ENCODE data around the gene RABAC1. TPM values are rescaled to one million over a fixed set of nuclear protein-coding genes. Genes with fewer than 3 reads are reported as not detected.

The RABAC1 gene
- total RNA-seq, 2 experiments from 2014 or later: 64.9 to 68.4 TPM

GRCh38 chr19:41932259-41932719, 26.8 kb downstream of the RABAC1 start:
- no peak overlapping the region for H3K27ac Mint-ChIP-seq
- H3K36me3 Mint-ChIP-seq: no peaks in the 10 kb centered on the region
- H3K27me3 Mint-ChIP-seq: peaks cover 1% of the 10 kb centered on the region
- CTCF ChIA-PET: interaction anchor here (1.4 kb wide), 1 partner anchor 45 kb away, joined by 3 read pairs; no protein-coding TSS in a partner anchor
- intact Hi-C loops (cut with micrococcal nuclease): no loop called here
- DNase-seq: no peak
- H3K9me3 Mint-ChIP-seq: no peaks in the 10 kb centered on the region
- H3K4me3 Mint-ChIP-seq: no peak overlapping the region
- H3K4me1 Mint-ChIP-seq (ENCODE audit: low read depth): peaks cover 39% of the 10 kb centered on the region
- POLR2A ChIA-PET: no interaction called here

- Mint-ChIP-seq H3K27ac (no peak overlapping the region), H3K9me3 (no peaks in the 10 kb centered on the region), H3K36me3 (no peaks in the 10 kb centered on the region), H3K4me3 (no peak overlapping the region), H3K4me1 (ENCODE audit: low read depth) (peaks cover 30% of the 10 kb centered on the region), H3K27me3 (peaks cover 1% of the 10 kb centered on the region)
- intact Hi-C loops (cut with micrococcal nuclease): no loop called here
- CTCF ChIA-PET: interaction anchor here (0.8 to 1.4 kb wide), 3 partner anchors 44 to 72 kb away, joined by 3 read pairs; partner anchors contain the start of gene RPS19
- DNase-seq: no peak
- POLR2A ChIA-PET: no interaction called here
Observed at GRCh38 chr19:41930926-41931592, 28.1 kb downstream of the RABAC1 start.

- Mint-ChIP-seq H3K4me3 (no peak overlapping the region), H3K4me1 (ENCODE audit: low read depth) (peaks cover 27% of the 10 kb centered on the region), H3K9me3 (no peaks in the 10 kb centered on the region), H3K27ac (no peak overlapping the region), H3K27me3 (peaks cover 1% of the 10 kb centered on the region), H3K36me3 (no peaks in the 10 kb centered on the region)
- intact Hi-C loops (cut with micrococcal nuclease): no loop called here
- no peak for DNase-seq
- POLR2A ChIA-PET: no interaction called here
- CTCF ChIA-PET: interaction anchor here (1.1 to 1.3 kb wide), 2 partner anchors 55 to 138 kb away, joined by 3 to 5 read pairs; no protein-coding TSS in a partner anchor
Observed at GRCh38 chr19:41930322-41930722, 28.8 kb downstream of the RABAC1 start.

- Mint-ChIP-seq H3K27me3 (no peaks in the 10 kb centered on the region), H3K4me1 (ENCODE audit: low read depth) (peaks cover 20% of the 10 kb centered on the region), H3K36me3 (no peaks in the 10 kb centered on the region), H3K27ac (no peak overlapping the region), H3K4me3 (no peak overlapping the region), H3K9me3 (no peaks in the 10 kb centered on the region)
- CTCF ChIA-PET: interaction anchor here (0.6 to 2.0 kb wide), 5 partner anchors 14 to 137 kb away, joined by 3 to 5 read pairs (median 3); partner anchors contain the start of gene RPS19
- intact Hi-C loops (cut with micrococcal nuclease): loop anchor here (2.0 kb wide), 2 partner anchors 15 to 59 kb away; no protein-coding TSS in a partner anchor
- no peak for DNase-seq
- POLR2A ChIA-PET: no interaction called here
Observed at GRCh38 chr19:41929536-41930071, 29.5 kb downstream of the RABAC1 start.

DNA sequence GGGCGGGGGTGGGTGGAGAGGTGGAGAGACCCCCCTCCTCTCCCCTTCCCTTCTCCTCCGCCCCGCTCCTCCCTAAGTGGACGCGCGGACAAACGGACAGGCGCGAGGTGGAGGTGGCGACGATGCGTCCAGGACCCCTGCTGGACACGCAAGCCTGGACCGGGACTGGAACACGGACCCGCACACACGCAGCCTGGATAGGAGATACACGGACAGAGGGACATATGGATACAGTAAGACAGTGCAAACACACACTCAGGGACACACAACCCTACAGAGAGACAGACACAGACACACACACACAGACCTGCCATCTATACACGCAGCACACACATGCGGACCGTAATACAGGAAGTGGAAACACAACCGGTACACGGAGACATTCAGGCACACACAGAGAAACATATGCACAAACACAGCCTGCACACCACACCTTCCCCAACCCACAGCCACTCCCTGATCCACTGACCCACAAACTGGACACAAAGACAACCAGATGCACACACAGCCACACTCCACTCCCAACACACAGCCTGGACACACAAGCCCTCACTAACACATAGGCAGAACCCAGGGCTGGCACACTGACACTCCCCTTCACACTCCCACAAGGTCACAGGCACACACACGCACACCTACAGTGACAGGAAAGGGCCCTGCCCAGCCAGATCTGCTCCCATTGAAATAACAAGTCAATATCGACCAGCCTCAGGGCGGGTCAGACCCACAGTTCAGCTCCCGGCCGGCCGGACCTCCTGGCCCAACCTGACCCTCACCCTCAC, 30.2 kb downstream of the RABAC1 start:
- DNase-seq: peak; percentile 51
- Mint-ChIP-seq H3K27me3 (no peaks in the 10 kb centered on the region), H3K4me1 (ENCODE audit: low read depth) (peaks cover 16% of the 10 kb centered on the region), H3K9me3 (no peaks in the 10 kb centered on the region), H3K27ac (peak overlapping the region; percentile 43), H3K4me3 (peak overlapping the region; percentile 77), H3K36me3 (no peaks in the 10 kb centered on the region)
- intact Hi-C loops (cut with micrococcal nuclease): loop anchor here (2.0 kb wide), 2 partner anchors 16 to 58 kb away; no protein-coding TSS in a partner anchor
- CTCF ChIA-PET: interaction anchor here (1.0 to 2.0 kb wide), 4 partner anchors 10 to 69 kb away, joined by 3 to 4 read pairs (median 4); partner anchors contain the start of gene RPS19
- POLR2A ChIA-PET: interaction anchor here (1.0 kb wide), 1 partner anchor 54 kb away, joined by 3 read pairs; no protein-coding TSS in a partner anchor

GRCh38 chr19:41928221-41928683, 30.9 kb downstream of the RABAC1 start, which contains the start of gene ERFL:
Gene ERFL (minus strand): TSS chr19:41928449. CDS start chr19:41912919, 15,530 bp downstream.
- Mint-ChIP-seq H3K36me3 (no peaks in the 10 kb centered on the region), H3K9me3 (no peaks in the 10 kb centered on the region), H3K4me1 (ENCODE audit: low read depth) (peaks cover 15% of the 10 kb centered on the region), H3K27ac (peak within 1 kb of the TSS; percentile 43), H3K27me3 (no peaks in the 10 kb centered on the region), H3K4me3 (peak within 1 kb of the TSS; percentile 80)
- DNase-seq: no peak
- ChIA-PET POLR2A (interaction anchor here (1.0 to 1.1 kb wide), 2 partner anchors 42 to 53 kb away, joined by 3 read pairs; no protein-coding TSS in a partner anchor), CTCF (interaction anchor here (0.6 to 2.0 kb wide), 5 partner anchors 9 to 68 kb away, joined by 3 to 4 read pairs (median 3); partner anchors contain the start of gene RPS19)
- intact Hi-C loops (cut with micrococcal nuclease): loop anchor here (2.0 kb wide), 2 partner anchors 17 to 57 kb away; no protein-coding TSS in a partner anchor

DNA sequence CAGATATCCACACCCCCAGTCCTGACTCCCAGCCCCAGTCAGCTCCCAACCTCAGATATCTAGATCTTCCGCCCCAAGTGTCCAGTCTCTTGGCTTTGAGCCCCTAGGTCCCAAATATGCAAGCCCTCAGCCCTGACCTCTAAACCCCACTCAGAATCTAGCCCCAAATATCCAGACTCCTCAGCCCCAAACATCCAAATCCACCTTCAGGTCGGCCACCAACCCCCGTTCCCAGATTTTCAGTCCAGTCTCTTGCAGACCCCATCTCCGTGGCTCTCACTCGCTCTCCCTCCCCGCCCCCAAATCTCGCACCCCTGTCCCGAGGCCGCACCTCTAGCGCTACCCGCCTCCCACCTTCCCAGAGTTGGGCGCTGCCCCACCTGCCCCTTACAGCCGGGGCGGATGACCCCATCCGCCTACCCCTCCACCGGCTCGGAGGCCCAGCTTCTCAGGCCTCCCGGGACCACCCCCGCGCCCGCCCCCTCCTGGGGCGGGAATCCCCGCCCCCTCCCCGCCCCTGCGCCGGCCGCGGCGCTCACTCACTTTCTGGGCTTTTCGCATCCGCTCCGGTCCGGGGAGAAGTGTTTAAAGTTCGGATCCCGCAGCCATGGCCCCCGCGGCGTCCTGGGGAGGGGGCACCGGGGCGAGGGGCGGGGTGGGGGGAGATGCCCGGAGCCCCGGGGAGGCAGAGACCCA, 31.5 kb downstream of the RABAC1 start:
- ChIA-PET POLR2A (interaction anchor here (1.0 to 1.1 kb wide), 2 partner anchors 41 to 52 kb away, joined by 3 read pairs; no protein-coding TSS in a partner anchor), CTCF (interaction anchor here (0.6 to 2.0 kb wide), 5 partner anchors 8 to 68 kb away, joined by 3 to 4 read pairs (median 3); partner anchors contain the start of gene RPS19)
- H3K4me1 Mint-ChIP-seq (ENCODE audit: low read depth): peaks cover 17% of the 10 kb centered on the region
- intact Hi-C loops (cut with micrococcal nuclease): loop anchor here (2.0 kb wide), 2 partner anchors 17 to 57 kb away; no protein-coding TSS in a partner anchor
- no peak overlapping the region for H3K27ac Mint-ChIP-seq
- DNase-seq: no peak
- peak overlapping the region; percentile 80 for H3K4me3 Mint-ChIP-seq
- H3K9me3 Mint-ChIP-seq: no peaks in the 10 kb centered on the region
- no peaks in the 10 kb centered on the region for H3K36me3 Mint-ChIP-seq
- no peaks in the 10 kb centered on the region for H3K27me3 Mint-ChIP-seq

- ChIA-PET POLR2A (interaction anchor here (1.1 kb wide), 1 partner anchor 40 kb away, joined by 3 read pairs; no protein-coding TSS in a partner anchor), CTCF (interaction anchor here (1.1 kb wide), 1 partner anchor 40 kb away, joined by 3 read pairs; no protein-coding TSS in a partner anchor)
- DNase-seq: no peak
- Mint-ChIP-seq H3K4me1 (ENCODE audit: low read depth) (peaks cover 22% of the 10 kb centered on the region), H3K27ac (no peak overlapping the region), H3K9me3 (no peaks in the 10 kb centered on the region), H3K36me3 (no peaks in the 10 kb centered on the region), H3K4me3 (no peak overlapping the region), H3K27me3 (no peaks in the 10 kb centered on the region)
- intact Hi-C loops (cut with micrococcal nuclease): no loop called here
Observed at GRCh38 chr19:41926763-41927496, 32.2 kb downstream of the RABAC1 start.

GRCh38 chr19:41926028-41926762, 32.9 kb downstream of the RABAC1 start:
- Mint-ChIP-seq H3K4me3 (no peak overlapping the region), H3K4me1 (ENCODE audit: low read depth) (peaks cover 24% of the 10 kb centered on the region), H3K27me3 (no peaks in the 10 kb centered on the region), H3K27ac (no peak overlapping the region), H3K9me3 (no peaks in the 10 kb centered on the region), H3K36me3 (no peaks in the 10 kb centered on the region)
- ChIA-PET POLR2A (no interaction called here), CTCF (interaction anchor here (0.6 kb wide), 1 partner anchor 8 kb away, joined by 3 read pairs; no protein-coding TSS in a partner anchor)
- intact Hi-C loops (cut with micrococcal nuclease): no loop called here
- DNase-seq: no peak

All from activated CD4-positive, alpha-beta memory T cell treated with anti-CD3 and anti-CD28 coated beads for 36 hours (primary cell).